ENCODE results near the gene ITGA8.

The ITGA8 gene

DNA sequence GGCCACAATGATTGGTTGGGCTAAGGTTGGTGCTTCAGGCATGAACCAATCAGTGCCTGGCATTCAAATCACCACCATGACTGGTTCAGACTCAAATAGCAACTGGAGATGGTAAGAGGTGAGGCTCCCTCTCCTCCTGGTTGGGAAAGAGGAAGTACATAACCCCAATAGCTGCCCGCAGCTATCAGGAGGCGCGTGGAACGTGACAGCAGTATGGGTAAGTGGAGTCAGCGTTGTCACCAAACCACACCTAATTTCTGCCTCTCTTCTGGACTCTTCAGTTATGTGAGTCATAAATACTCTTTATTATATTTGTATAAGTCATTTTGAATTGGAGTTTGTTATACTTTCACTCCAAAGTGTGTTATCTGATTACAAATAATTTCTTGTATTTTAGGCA lies 17.9 kb upstream of the ITGA8 start:
- DNase-seq: no peak

DNA sequence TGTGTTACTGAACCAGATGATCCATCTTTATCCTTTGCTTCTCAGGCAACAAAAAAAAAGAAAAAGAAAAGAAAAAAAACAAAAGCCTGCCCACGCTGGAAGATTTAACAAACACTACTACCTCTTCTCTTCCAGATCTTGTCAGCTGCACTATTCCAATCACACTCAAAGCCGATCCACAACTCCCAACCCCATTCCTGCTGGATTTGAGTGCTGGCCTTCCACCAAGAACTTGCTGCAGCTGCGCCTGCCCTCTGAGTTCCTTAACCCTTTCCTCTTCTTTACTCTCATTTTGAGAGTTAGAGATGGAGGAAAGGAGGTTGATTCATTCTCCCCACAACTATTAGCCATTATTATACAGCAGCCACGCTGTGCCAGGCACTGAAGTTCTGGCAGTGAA lies 16.0 kb upstream of the ITGA8 start:
- DNase-seq: peak in 2 of 56 donors; percentile 7 to 23

DNA sequence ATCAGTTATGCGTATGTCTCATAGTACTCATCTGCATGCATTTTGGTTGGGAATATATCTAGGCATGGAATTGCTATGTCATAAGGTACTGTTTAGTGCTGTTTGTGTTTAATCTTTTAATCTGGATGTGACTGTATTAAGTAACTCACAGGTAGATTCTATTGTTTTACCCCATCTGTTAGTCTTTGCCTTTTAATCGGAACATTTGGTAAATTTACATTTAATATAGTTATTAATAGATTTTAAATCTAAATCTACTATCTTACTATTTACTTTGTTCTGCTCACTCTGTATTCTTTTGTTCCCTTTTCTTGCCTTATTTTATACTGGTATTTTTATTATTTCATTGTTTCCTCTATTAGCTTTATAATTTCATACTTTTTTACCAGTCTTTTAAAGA lies 10.6 kb upstream of the ITGA8 start:
- no peak for DNase-seq

DNA sequence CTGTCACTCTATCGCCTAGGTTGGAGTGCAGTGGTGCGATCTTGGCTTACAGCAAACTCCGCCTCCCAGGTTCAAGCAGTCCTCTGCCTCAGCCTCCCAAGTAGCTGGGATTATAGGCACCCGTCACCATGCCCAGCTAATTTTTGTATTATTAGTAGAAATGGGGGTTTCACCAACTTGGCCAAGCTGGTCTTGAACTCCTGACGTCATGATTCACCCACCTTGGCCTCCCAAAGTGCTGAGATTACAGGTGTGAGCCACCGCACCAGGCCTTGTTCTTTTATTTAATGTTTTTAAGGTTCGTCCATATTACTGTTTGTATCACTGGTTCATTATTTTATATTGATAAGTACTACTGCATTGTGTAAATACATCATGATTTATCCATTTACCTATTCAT lies 10.2 kb upstream of the ITGA8 start:
- DNase-seq: no peak

DNA sequence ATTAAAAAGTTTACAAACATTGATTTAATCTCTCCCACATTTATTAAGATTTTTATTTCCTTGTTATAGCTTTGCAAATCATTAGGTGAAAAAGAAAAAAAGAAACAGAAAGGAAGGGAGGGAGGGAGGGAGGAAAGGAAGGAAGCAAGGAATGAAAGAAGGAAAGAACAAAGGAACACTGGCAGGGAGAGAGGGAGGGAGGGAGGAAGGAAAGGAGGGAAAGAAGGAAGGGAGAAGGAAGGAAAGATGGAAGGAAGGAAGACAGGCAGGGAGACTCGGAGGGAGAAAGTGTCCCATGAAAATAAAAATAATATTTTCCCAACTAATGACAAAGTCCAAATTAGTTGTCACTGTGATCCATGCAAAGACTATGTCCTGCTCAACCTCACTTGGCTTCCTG lies 6.3 kb upstream of the ITGA8 start:
- no peak for DNase-seq

DNA sequence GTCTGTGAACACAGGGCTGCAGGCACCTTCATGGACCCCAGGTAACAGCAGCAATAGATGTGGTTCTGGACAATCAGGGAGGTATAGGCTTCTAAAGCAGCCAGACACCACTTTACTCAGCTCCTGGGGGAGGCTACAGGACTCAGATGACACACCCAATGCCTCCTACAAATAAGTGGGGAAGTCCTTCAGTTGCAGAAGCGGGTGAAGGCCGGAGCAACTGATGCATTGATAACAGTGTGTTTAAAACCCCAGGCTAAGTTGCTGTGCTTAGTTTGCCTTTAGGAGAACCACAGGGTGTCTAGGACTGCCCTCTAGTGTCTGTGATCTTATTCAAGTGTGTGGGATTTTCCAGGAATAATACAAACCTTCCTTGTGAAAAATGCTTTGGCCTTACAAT lies 5.9 kb upstream of the ITGA8 start:
- DNase-seq: peak in 5 of 56 donors; percentile 6 to 35 (median 10)

DNA sequence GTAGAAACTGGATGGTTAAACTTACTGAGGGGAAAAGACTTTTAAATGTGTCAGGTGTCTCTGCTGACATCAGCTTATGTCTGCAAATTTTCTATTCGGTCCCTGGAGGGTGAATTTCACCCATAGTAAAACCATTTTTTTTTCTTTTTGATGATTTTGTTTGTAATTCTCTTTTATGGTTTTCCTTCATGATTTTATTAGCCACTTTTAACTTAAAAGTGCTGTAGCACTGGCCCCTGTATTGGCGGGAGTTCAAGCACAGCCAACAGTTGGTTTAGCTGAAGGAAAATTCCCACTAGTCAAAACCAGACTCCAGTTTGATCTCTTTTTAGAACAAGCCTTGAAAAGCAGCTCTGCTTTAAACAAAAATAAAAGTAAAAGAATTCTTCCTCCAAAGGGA lies 5.0 kb upstream of the ITGA8 start:
- no peak for DNase-seq

DNA sequence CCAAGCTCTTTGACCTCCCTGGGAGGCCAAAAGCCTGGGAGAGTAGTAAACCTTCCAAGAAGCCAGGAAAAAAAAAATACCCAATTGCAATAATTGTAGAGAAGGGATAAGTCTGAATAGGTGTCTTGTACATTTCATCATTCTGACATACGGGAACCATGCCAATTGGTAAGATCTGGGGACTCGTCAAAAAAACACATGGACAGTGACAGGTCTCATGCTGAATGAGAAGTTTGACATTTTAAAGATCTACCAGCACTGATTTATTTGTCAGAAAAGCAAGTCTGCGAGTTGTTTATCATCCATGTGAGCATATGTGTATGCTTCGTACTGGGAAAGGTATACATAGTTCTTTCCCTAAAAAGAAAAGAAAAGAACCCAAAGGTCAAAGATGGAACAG lies 4.1 kb upstream of the ITGA8 start:
- DNase-seq: no peak

DNA sequence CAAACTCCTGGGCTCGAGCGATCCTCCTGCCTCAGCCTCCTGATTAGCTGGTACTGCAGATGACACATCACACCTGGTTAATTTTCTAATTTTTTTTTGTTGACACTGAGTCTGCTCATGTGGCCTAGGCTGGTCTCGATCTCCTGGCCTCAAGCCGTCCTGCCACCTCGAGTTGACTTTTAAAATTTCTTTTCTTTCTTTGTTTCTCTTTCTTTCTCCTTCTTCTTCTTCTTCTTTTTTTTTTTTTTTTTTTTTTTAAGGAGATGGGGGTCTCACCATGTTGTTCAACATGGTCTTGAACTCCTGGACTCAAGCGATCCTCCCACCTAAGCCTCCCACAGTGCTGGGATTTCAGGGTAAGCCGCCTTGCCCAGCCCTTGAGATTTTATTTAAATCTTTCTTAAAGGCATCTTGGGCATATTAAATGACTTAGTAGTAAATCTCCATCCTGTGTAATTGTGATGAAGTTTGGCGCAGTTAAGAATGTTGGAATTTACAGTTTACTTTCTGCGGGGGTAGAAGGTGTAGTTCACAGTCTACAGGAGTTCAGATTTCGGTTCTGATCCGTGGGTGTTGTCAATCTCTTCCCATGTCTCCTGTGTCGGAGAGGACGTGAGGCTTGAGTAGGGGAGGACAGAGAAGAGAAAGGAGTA lies 1.0 kb upstream of the ITGA8 start:
- no peak for DNase-seq

DNA sequence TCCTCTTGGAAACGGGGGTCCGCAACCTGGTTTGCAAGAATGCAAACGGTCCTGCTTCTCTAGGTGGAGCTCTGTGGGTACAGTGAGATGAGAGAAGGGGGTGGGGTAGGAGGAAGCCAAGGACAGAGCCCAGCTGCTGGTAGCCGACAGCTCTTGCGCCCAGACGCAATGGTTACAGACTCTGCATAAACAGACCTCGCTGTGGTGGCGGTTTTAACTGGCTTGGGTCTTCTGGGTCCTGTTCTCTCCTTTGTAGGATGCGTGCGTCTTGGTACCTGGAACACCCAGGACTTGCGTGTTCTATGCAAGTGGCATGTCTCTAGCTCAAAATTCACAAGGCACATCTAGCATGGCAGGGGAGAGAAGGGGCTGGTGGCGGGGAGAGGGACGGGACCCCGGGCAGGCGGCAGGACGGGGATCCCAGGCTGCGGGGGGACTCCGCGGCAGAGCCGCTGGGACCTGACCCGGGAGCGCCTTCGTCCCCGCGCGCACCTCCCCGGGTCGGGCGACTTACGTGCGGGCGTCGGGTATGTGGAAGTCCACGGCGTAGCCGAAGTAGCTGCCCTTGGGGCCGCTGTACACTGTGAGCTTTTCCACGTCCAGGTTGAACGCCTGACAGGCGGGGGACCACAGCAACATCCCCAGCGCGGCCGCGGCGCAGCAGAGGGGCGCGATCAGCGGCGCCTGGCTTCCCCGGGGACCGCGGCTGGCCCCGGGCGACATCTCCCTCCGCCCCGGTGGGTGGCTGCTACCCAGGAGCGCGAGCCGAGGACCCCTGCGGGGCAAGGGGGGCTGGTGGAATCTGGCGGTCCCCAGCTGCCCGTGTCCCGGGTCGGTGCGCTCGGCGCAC lies 448 bp downstream of the ITGA8 start:
- DNase-seq: no peak

DNA sequence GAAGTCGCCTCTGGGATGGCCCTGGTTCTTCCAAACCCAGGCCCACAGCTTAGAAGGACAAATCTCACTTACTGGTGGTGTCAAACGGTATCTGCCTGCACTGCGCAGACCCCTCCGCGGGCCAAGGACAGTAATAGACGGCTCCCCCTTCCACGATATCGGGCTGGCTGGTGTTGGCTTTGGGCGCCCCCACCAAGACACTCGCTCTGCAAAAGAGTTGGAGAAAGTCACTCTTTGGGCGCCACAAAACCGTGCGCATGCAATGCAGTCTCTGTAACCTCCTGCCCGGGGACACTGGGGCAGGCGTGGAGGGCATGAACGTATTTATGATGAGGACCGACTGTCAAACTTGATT lies 1.1 kb downstream of the ITGA8 start:
- DNase-seq: no peak

DNA sequence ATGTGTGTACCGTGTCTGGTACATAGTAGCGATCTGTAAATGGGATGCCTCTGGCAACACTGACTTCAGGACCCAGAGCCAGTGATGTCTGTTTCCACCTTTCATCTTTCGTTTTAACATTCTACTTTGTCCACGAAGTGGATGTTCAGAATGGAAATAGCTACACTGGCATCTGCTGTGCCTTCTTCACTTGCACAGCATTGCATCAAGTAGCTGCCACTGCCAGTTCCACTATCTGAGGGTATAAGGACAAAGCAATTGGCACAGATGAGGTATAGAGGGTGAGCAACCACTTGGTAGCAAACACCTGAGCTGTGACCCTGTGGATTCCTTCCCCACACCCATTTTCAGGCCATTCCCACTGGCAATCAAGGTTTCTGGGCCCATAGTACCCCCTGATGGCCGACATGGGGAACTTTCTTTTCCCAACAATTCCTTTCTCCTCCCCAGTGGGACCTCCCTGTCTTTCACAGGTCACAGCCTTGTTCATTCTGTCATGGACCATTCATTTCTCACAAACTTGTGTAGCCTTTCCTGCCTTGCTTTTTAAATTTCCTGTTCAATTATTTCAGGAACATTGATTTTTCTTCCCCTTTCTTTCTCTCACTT lies 4.0 kb downstream of the ITGA8 start:
- DNase-seq: peak in 1 of 56 donors; percentile 10

DNA sequence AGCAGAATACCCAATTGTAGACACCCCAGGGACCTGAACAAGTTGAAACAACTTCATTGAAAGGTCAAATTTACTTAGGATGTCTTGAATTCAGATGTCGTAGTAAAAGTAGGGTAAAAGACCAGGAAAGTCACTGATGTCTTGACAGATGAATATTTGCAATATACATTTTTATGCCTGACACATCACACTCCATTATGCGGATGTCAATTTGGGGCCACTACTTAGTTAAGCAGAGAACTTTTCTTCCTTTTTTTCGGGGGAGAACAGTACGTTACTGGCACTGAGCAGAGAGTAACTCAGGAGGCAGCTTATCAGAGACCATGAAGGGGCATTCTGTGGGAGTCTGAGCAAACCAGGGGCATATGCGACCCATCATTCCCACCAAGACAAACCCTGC lies 4.9 kb downstream of the ITGA8 start:
- no peak for DNase-seq

DNA sequence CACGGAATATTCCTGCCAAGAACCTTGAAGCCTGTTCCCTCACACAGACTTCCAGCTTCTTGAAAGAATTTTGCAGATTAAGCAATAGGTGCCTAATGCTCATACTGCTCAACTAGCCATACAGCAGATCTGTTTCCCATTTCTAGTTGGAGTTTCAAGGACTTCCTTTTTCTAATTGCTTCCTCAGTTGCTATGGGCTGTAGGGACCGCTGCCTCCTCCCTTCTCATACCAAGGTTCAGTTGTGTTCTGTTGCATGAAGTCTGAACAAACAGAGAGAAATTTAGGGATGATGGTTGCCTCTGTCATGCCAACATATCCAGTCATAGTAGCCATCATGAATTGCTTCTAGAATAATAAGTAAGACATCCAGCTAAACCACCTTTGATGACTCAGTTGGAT lies 6.8 kb downstream of the ITGA8 start:
- DNase-seq: no peak

DNA sequence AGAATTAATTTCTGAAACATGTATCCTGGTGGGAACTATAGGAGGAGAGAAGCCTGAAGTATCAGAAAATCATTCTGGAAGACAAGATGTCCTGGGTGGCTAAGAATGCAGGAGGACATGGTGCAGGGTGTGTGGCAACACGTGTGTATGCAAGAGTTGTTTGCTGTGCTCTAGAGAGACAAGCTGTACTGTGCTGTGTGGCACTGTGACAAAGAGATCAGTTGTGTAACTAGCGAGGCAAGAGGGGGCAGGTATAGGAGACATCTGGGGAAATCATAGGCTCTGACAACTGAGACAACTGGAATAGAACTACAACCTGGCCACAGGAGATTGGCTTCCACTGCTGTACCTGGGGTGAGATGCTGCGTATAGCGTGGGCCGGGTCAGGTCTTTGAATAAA lies 9.3 kb downstream of the ITGA8 start:
- DNase-seq: no peak

DNA sequence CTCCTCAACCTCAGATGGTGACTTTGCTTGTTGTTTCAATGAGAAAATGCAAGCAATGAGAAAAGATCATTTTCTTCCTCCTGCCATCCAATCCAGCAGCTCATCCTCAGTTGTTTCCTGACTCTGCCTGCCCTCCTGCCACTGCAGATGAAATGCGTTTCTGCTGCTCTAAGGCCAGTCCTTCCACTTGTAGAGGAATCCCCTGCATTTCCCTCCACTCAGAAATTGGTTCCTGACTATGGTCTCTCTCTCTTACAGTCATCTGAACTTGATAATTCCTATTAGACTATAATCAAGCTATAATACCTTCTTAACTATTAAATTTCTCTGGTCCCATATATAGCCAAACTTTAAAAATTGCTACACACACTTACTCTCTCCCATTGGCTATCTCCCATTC lies 14.4 kb downstream of the ITGA8 start:
- DNase-seq: no peak

DNA sequence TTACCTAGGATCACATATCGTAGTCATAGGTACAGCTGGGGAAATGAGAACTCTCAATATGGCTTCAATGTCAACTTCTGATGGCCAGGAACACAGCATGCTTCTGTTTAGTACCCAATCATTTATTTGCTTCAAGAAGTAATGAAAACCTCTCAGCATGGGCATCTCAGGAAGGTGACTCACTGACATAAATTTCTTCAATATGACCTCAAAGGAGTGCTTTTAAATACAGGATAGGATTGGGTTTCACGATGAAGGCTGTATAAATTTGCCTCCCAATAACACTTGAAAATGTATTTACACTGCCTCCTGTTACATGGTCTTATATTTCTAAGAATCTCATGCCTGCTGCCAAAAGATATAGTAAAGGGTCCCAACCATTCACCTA lies 15.1 kb downstream of the ITGA8 start:
- no peak for DNase-seq

DNA sequence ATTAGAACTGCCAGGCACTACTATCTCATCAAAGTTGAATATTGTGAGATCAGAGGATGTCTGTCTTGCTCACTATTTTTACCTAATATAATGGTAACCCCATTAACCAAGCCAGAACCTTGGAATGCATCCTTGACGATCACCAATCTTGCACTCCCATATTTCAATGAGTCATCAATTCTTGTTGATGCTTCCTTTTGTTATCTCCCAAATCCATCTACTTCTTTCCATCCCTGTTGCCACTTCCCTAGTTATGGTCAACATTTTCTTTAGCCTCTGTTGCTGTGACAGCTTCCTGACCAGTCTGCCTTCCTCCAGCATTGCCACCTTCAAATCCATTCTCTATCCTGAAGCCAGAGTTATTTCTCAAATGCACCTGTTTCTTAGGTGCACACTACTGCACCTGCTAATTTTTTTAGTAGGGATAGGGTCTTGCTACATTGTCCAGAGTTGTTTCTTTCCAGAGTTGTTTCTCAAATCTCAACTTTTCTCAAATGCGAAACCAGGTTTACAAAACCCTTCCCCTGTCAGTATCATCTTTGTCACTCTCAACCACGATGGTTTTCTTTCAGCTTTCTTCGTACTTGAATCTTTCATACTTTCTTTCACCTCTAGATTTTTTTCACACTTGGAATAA lies 15.7 kb downstream of the ITGA8 start:
- DNase-seq: no peak

DNA sequence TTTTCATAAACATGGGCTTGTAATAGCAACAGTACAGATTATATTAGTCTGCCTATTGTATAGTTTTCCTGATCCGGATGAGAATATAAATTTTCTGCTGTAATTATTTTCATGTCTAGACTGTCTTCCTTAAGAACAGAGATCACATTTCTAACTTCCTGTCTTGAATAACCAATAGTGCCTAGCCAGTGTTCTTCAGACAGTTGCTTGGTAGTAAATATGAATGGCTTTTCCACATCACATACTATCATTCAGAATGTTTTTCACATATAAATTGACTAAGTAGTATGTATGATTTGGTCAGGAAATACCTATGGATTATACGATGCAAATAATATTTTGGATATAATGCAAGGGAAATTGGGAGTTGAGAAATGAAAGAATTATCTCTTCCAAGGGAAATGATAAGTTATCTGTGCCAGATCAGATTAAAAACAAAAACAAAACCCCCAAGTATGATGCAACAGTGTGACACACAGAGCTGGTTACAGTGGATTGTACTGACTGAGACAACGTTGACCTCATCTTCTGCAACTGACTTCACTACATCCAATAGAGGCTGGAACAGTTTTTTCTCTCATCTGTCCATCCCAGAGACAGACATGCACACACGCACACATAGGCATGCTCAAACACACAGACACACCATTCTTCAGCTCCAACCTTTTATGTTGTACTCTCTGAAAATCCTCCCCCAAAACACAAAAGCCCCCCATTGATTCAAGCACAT lies 16.4 kb downstream of the ITGA8 start:
- no peak for DNase-seq

DNA sequence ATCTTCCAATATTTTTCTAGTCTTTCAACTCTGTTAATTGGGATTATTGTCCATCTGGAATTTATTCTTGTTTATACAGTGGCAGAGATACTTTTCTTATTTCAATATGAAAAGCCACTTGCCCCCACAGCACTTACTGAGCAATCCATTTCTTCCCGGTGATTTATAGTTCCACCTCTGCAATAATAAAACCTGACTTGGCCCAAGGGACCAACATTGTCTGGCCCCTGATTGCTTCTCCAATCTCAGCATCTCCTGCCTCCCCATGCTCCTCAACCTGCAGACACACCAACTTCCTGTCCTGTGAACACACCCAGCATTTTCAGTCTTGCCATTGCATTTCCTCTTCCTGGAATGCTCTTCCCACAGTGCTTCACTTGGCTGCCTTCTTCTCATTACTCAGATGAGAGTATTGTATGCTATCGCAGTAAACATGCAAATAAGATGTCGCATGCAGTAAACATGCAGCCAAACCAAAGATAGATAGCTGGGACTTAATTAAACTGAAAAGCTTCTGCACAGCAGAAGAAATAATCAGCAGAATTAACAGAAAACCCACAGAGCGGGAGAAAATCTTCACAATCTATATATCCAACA lies 19.5 kb downstream of the ITGA8 start:
- DNase-seq: no peak

DNA sequence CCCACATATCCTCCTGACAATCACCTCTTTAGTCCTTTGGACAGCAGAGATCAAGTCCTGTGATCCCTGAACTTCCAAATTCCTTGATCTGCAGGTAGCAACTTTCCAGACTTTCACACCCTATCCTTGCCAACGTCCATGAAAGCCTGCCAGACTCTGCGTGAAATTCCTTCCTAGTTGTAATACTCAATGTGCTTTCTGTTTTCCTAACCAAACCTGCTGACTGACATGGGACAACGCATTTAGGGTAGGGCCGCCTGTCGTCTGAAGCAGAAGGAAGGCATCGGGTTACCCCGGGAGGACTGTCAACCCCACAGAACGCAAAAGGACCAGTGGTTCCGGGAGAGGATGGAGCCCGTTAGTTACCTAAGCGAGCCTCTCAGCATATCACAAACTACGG lies 23.9 kb downstream of the ITGA8 start:
- no peak for DNase-seq
